OCI-LY1 (cell line): ENCODE measurements around the gene CSF2RB.

Experiments used
- EZH2 ChIP-seq: fragments of 200-600 bp; sonication (generic), shearing (Covaris generic); IDR thresholded peaks from 2 replicates; pipeline ENCODE4 v1.8.0; 2017; ENCODE audit warnings: borderline replicate concordance, mixed run types, mild to moderate bottlenecking, antibody characterized with exemption, low read length, moderate library complexity, mixed read lengths
- TF ChIP-seq, protein P1 (sequence below): fragments of 200-600 bp; sonication (generic), shearing (Covaris generic); IDR thresholded peaks from 2 replicates; pipeline ENCODE4 v1.5.1; 2017; ENCODE audit warnings: mild to moderate bottlenecking, antibody characterized with exemption, low read length, moderate library complexity, mixed read lengths

DNA sequence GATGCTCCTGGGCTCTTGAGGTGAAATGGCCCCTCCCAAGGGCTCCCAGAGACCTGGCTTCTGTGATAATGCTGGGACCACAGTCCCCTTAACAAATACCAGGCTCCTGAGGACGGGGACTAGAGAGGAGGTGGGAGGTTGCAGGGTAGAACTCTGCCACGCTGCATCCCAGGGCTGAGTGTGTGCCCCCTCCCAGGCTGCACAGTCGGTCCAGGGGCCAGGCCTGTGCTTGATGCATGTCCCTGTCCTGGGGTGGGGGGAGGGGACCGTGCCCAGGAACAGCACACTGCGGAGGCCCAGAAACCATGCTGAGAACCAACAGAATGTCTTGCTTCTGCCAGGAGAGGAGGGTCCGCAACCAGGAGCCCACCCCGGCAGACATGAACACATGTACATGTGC is 9.3 kb downstream of the CSF2RB start:
- TF ChIP-seq, protein P1, sequence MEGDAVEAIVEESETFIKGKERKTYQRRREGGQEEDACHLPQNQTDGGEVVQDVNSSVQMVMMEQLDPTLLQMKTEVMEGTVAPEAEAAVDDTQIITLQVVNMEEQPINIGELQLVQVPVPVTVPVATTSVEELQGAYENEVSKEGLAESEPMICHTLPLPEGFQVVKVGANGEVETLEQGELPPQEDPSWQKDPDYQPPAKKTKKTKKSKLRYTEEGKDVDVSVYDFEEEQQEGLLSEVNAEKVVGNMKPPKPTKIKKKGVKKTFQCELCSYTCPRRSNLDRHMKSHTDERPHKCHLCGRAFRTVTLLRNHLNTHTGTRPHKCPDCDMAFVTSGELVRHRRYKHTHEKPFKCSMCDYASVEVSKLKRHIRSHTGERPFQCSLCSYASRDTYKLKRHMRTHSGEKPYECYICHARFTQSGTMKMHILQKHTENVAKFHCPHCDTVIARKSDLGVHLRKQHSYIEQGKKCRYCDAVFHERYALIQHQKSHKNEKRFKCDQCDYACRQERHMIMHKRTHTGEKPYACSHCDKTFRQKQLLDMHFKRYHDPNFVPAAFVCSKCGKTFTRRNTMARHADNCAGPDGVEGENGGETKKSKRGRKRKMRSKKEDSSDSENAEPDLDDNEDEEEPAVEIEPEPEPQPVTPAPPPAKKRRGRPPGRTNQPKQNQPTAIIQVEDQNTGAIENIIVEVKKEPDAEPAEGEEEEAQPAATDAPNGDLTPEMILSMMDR: no peak
- TF ChIP-seq EZH2: no peak
